ENCODE data around the gene CERS2. TPM values are rescaled to one million over a fixed set of nuclear protein-coding genes. Genes with fewer than 3 reads are reported as not detected.

CERS2 gene
- polyA plus RNA-seq, 1 of the 3 experiments (the other 2 are of a cell fraction) = 150 TPM

GRCh38 chr1:150922519-150922975 is 52.1 kb downstream of the CERS2 start:
- peaks cover 5 to 13% of the 10 kb centered on the region in 2 experiments; a peak in 2 of 4 replicates for H3K4me1 ChIP-seq (ENCODE audit: control insufficient read depth in 1 of 2, insufficient read depth in 2 of 2, low read depth in 1 of 2, low read length in 1 of 2)

GRCh38 chr1:150917387-150917786 is 57.2 kb downstream of the CERS2 start:
- CTCF ChIA-PET = interaction anchor here (0.5 kb wide), 1 partner anchor 65 kb away, joined by 3 read pairs; no protein-coding TSS in a partner anchor
- no peaks in the 10 kb centered on the region for H3K9me2 ChIP-seq
- 98% methylated on average over 7 of the region's 7 CpGs for WGBS (ENCODE audit: low lambda C conversion rate)

More at GRCh38 chr1:150922519-150922975, 52.1 kb downstream of the CERS2 start:
- H4K20me1 ChIP-seq (ENCODE audit: insufficient read depth) = no peaks in the 10 kb centered on the region
- peak overlapping the region in 1 of 2 experiments; percentile 33; a peak in 1 of 4 replicates for H3K27ac ChIP-seq (ENCODE audit: low read depth in 2 of 2, low read length in 1 of 2)
- no peaks in the 10 kb centered on the region for H3K27me3 ChIP-seq (ENCODE audit: insufficient read depth)
- TF ChIP-seq NRF1 (IDR thresholded peaks at IDR 0.05; ENCODE audit: low read depth, low read length) (no peak), CTCF (IDR thresholded peaks at IDR 0.05) (peak; percentile 81), FOSL2 (IDR thresholded peaks at IDR 0.05; ENCODE audit: borderline replicate concordance, low read depth) (peak; percentile 71), RAD21 (IDR thresholded peaks at IDR 0.05; ENCODE audit: low read length) (peak; percentile 79), SMC3 (IDR thresholded peaks at IDR 0.05; ENCODE audit: low read depth, low read length) (peak; percentile 76), JUND (IDR thresholded peaks at IDR 0.05) (no peak)
- no peak overlapping the region for H3K4me2 ChIP-seq
- ChIA-PET POLR2A (no interaction called here), CTCF (interaction anchor here (0.5 to 2.5 kb wide), 37 partner anchors 9 to 664 kb away, joined by 3 to 17 read pairs (median 4); partner anchors contain the start of genes ADAMTSL4, ANXA9, CTXND2 and GOLPH3L)
- H3K9me3 ChIP-seq = no peaks in the 10 kb centered on the region
- no peak overlapping the region; a peak in 1 of 4 replicates for H3K4me3 ChIP-seq (ENCODE audit: low read depth in 2 of 2, low read length in 1 of 2)
- H3K9me2 ChIP-seq = no peaks in the 10 kb centered on the region
- peak; percentile 74 for DNase-seq
- H3K79me2 ChIP-seq (ENCODE audit: insufficient read depth) = peaks cover 11% of the 10 kb centered on the region; the same call in 1 of the 2 replicates
- H3F3A ChIP-seq (replicated peaks; ENCODE audit: insufficient read depth) = peaks cover 10% of the 10 kb centered on the region
- whole genome bisulfite sequencing (ENCODE audit: low lambda C conversion rate) = 28% methylated on average over 2 of the region's 2 CpGs
- H3K36me3 ChIP-seq (replicated peaks in 1 of 2; ENCODE audit: control insufficient read depth in 1 of 2, insufficient read depth in 2 of 2, low read length in 1 of 2) = peaks cover under 1 to 1% of the 10 kb centered on the region in 2 experiments
- peak overlapping the region; percentile 50; the same call in 1 of the 2 replicates for H2AFZ ChIP-seq (ENCODE audit: low read depth)
- no peak overlapping the region for H3K9ac ChIP-seq

More at GRCh38 chr1:150917387-150917786, 57.2 kb downstream of the CERS2 start:
- TF ChIP-seq TAF1 (IDR thresholded peaks at IDR 0.05; ENCODE audit: borderline replicate concordance, low read depth, low read length) (no peak), MXI1 (IDR thresholded peaks at IDR 0.05; ENCODE audit: low read depth, low read length) (no peak), CTCF (IDR thresholded peaks at IDR 0.05) (no peak)
- POLR2A ChIA-PET = no interaction called here
- Histone ChIP-seq H3K27me3 (ENCODE audit: insufficient read depth) (no peaks in the 10 kb centered on the region), H3F3A (replicated peaks; ENCODE audit: insufficient read depth) (peaks cover 3% of the 10 kb centered on the region), H3K4me1 (ENCODE audit: control insufficient read depth in 1 of 2, insufficient read depth in 2 of 2, low read depth in 1 of 2, low read length in 1 of 2) (no peaks in the 10 kb centered on the region; a peak in 1 of 4 replicates), H4K20me1 (ENCODE audit: insufficient read depth) (no peaks in the 10 kb centered on the region), H3K9ac (no peak overlapping the region), H3K79me2 (ENCODE audit: insufficient read depth) (no peaks in the 10 kb centered on the region), H3K4me2 (no peak overlapping the region), H3K27ac (ENCODE audit: low read depth in 2 of 2, low read length in 1 of 2) (no peak overlapping the region), H3K9me3 (no peaks in the 10 kb centered on the region), H2AFZ (ENCODE audit: low read depth) (no peak overlapping the region), H3K36me3 (replicated peaks in 1 of 2; ENCODE audit: control insufficient read depth in 1 of 2, insufficient read depth in 2 of 2, low read length in 1 of 2) (no peaks in the 10 kb centered on the region), H3K4me3 (ENCODE audit: low read depth in 2 of 2, low read length in 1 of 2) (no peak overlapping the region)
- no peak for DNase-seq

Small RNA genes within 50 kb of the gene (small RNA-seq; reads per million reads assigned to genes)
- gene RNU6-884P = 0 to 4.7 (median 0.10) reads per million in 7 experiments

Other genes with a start within 250 kb of the CERS2 start
- gene CTSS, start 209.1 kb downstream of the CERS2 start, polyA plus RNA-seq (2012; rRNA removed) = 1.4 and 2.3 TPM in 2 replicates
- 6.3 and 7.9 TPM in 2 replicates for gene CTSK, start 166.6 kb downstream of the CERS2 start, polyA plus RNA-seq (2012; rRNA removed)
- 10.9 and 13.7 TPM in 2 replicates for gene ARNT, start 98.2 kb downstream of the CERS2 start, polyA plus RNA-seq (2012; rRNA removed)
- not detected in 2 replicates for gene CTXND2, start 87.7 kb downstream of the CERS2 start, polyA plus RNA-seq (2012; rRNA removed)
- 29.9 and 43.0 TPM in 2 replicates for gene SETDB1, start 48.5 kb downstream of the CERS2 start, polyA plus RNA-seq (2012; rRNA removed)
- 0.07 and 0.21 TPM in 2 replicates for gene ANXA9, start 7.5 kb upstream of the CERS2 start, polyA plus RNA-seq (2012; rRNA removed)
- 6.0 and 6.7 TPM in 2 replicates for gene MINDY1, start 32.1 kb upstream of the CERS2 start, polyA plus RNA-seq (2012; rRNA removed)
- gene PRUNE1, start 33.6 kb upstream of the CERS2 start, polyA plus RNA-seq (2012; rRNA removed) = 7.3 and 8.2 TPM in 2 replicates
- 0.12 and 0.16 TPM in 2 replicates for gene BNIPL, start 61.8 kb upstream of the CERS2 start, polyA plus RNA-seq (2012; rRNA removed)
- gene C1orf56, start 72.9 kb upstream of the CERS2 start, polyA plus RNA-seq (2012; rRNA removed) = 3.0 and 5.5 TPM in 2 replicates
- 47.8 and 65.6 TPM in 2 replicates for gene CDC42SE1, start 84.8 kb upstream of the CERS2 start, polyA plus RNA-seq (2012; rRNA removed)
- gene MLLT11, start 85.6 kb upstream of the CERS2 start, polyA plus RNA-seq (2012; rRNA removed) = 26.7 and 33.8 TPM in 2 replicates
- 2.4 and 3.9 TPM in 2 replicates for gene GABPB2, start 95.9 kb upstream of the CERS2 start, polyA plus RNA-seq (2012; rRNA removed)
- 3.1 and 4.0 TPM in 2 replicates for gene SEMA6C, start 171.8 kb upstream of the CERS2 start, polyA plus RNA-seq (2012; rRNA removed)
- not detected in 2 replicates for gene TNFAIP8L2, start 181.8 kb upstream of the CERS2 start, polyA plus RNA-seq (2012; rRNA removed)
- 4.5 and 5.1 TPM in 2 replicates for gene LYSMD1, start 191.1 kb upstream of the CERS2 start, polyA plus RNA-seq (2012; rRNA removed)
- gene SCNM1, start 191.3 kb upstream of the CERS2 start, polyA plus RNA-seq (2012; rRNA removed) = 23.4 and 27.8 TPM in 2 replicates
- 0.57 and 0.59 TPM in 2 replicates for gene TMOD4, start 201.1 kb upstream of the CERS2 start, polyA plus RNA-seq (2012; rRNA removed)
- 80.2 and 104 TPM in 2 replicates for gene VPS72, start 215.4 kb upstream of the CERS2 start, polyA plus RNA-seq (2012; rRNA removed)
- 66.0 and 94.1 TPM in 2 replicates for gene PIP5K1A, start 223.7 kb upstream of the CERS2 start, polyA plus RNA-seq (2012; rRNA removed)